ENCODE data around the gene ALDH3B1. TPM values are rescaled to one million over a fixed set of nuclear protein-coding genes. Genes with fewer than 3 reads are reported as not detected.

ALDH3B1 gene
- total and polyA plus RNA-seq, 2 donors (not counting 3 experiments of a cell fraction or from before 2014, with no cell fraction given), result 0.13 to 1.0 TPM

DNA sequence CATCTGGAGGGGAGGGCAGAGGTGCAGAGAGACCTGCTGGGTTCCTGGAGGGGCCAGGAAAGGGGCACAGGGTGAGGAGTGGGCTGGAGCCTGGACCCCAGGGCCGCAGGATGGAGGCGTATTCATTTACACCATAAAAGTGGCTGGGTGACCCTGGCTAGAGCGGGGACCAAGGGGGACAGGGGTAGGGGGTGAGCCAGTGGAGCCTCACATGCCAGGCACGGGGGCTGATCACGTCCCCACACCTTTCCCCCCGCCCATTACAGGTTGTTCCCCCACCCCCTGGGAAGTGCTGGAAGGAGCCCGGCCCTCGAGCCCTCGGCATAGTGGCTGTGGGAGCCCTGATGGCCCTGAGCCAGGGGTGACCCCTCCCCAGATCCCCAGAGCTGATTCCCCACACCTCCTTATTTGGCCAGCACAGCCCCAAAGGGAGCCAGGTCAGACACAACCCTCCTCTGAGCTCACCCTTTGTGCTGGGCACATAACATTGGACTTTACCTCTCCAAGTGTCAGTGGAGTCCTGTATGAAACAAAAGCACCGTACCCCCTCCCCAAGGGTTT is 29.5 kb downstream of the ALDH3B1 start:
- DNase-seq (ENCODE audit: low read depth, low spot score), result no peak
- ChIA-PET POLR2A (interaction anchor here (1.2 to 1.3 kb wide), 2 partner anchors 89 to 125 kb away, joined by 3 to 7 read pairs; no protein-coding TSS in a partner anchor), CTCF (interaction anchor here (1.2 to 1.8 kb wide), 2 partner anchors 10 to 12 kb away, joined by 3 to 4 read pairs; partner anchors contain the start of gene NDUFS8)

More for the DNA sequence above, 29.5 kb downstream of the ALDH3B1 start:
- Histone ChIP-seq H4K20me1 (replicated peaks; ENCODE audit: control insufficient read depth, extremely low read depth, insufficient read depth, low read length) (no peaks in the 10 kb centered on the region), H3K4me2 (ENCODE audit: insufficient read depth, low read length) (peak overlapping the region; percentile 84), H3K27ac (ENCODE audit: insufficient read depth, low read depth, low read length) (peak overlapping the region; percentile 51), H3K9ac (replicated peaks; ENCODE audit: extremely low read depth, insufficient read depth, low read length) (peak overlapping the region; percentile 73), H3K79me2 (ENCODE audit: control insufficient read depth, insufficient read depth, low read length) (peaks cover 24% of the 10 kb centered on the region), H3K4me3 (replicated peaks in 1 of 3; ENCODE audit: insufficient read depth in 1 of 3, low read depth in 1 of 3, low read length in 3 of 3) (peak overlapping the region; percentile 47 to 58 (median 58)), H3K4me1 (ENCODE audit: control insufficient read depth, extremely low read depth, insufficient read depth, low read length) (peaks cover 20% of the 10 kb centered on the region), H3K36me3 (ENCODE audit: control insufficient read depth in 2 of 2, extremely low read depth in 1 of 2, insufficient read depth in 2 of 2, low read length in 2 of 2) (peaks cover 0 to 24% of the 10 kb centered on the region in 2 experiments), H3K27me3 (ENCODE audit: control insufficient read depth in 2 of 2, insufficient read depth in 2 of 2, low read length in 2 of 2) (no peaks in the 10 kb centered on the region), H3K9me3 (replicated peaks; ENCODE audit: control insufficient read depth, insufficient read depth, low read length) (no peaks in the 10 kb centered on the region), H3K9me1 (replicated peaks; ENCODE audit: control insufficient read depth, extremely low read depth, insufficient read depth, low read length) (no peaks in the 10 kb centered on the region), H2AFZ (ENCODE audit: low read depth, low read length) (peak overlapping the region; percentile 0)
- FAIRE-seq, result peak; percentile 24
- TF ChIP-seq, protein P1, sequence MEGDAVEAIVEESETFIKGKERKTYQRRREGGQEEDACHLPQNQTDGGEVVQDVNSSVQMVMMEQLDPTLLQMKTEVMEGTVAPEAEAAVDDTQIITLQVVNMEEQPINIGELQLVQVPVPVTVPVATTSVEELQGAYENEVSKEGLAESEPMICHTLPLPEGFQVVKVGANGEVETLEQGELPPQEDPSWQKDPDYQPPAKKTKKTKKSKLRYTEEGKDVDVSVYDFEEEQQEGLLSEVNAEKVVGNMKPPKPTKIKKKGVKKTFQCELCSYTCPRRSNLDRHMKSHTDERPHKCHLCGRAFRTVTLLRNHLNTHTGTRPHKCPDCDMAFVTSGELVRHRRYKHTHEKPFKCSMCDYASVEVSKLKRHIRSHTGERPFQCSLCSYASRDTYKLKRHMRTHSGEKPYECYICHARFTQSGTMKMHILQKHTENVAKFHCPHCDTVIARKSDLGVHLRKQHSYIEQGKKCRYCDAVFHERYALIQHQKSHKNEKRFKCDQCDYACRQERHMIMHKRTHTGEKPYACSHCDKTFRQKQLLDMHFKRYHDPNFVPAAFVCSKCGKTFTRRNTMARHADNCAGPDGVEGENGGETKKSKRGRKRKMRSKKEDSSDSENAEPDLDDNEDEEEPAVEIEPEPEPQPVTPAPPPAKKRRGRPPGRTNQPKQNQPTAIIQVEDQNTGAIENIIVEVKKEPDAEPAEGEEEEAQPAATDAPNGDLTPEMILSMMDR (IDR thresholded peaks at IDR 0.05; ENCODE audit: extremely low read depth in 1 of 2, insufficient read depth in 1 of 2, low read depth in 1 of 2, low read length in 2 of 2), result no peak
- TF ChIP-seq POLR2A (IDR thresholded peaks at IDR 0.05; ENCODE audit: low read depth, low read length) (no peak), JUN (IDR thresholded peaks at IDR 0.05; ENCODE audit: borderline replicate concordance, insufficient read depth, insufficient read length, low read depth) (no peak), FOS (IDR thresholded peaks at IDR 0.05; ENCODE audit: borderline replicate concordance, insufficient read depth, low read length) (no peak), POLR2AphosphoS5 (IDR thresholded peaks at IDR 0.05; ENCODE audit: insufficient read depth, low read depth, low read length) (no peak)
- no TSS peak for BruUV-seq (replicated peaks)
- dilution Hi-C loops (cut with MboI; ENCODE audit: extremely low pct_ligation_motif_present, low sequenced_read_pairs) (no loop called here), intact Hi-C loops (cut with micrococcal nuclease) (loop anchor here (1.0 to 5.0 kb wide), 2 partner anchors 82 to 168 kb away; partner anchors contain the start of gene CHKA)

Measured in endothelial cell of umbilical vein (primary cell).